ENCODE data around the gene COX4I1.

DNA sequence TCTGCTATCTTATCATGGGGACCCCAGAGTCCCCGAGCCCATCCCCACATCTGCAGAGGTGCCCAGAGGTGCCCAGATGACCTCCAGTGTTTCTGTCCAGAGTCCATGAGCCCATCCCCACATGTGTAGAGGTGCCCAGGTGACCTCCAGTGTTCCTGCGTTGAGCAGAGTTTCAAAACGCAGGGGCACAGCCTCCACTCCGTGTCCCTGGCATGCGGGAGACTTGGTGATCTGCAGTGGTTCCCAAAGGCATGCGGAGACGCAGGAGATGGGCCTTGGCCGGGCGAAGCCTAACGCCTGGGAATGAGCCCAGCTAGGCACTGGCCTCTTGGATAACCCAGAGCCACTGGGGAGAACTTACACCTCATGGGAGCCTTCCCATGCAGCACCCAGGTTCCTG, 41.3 kb downstream of the COX4I1 start:
- no peak for TF ChIP-seq POLR2A (IDR thresholded peaks at IDR 0.05)
- TF ChIP-seq, protein P1, sequence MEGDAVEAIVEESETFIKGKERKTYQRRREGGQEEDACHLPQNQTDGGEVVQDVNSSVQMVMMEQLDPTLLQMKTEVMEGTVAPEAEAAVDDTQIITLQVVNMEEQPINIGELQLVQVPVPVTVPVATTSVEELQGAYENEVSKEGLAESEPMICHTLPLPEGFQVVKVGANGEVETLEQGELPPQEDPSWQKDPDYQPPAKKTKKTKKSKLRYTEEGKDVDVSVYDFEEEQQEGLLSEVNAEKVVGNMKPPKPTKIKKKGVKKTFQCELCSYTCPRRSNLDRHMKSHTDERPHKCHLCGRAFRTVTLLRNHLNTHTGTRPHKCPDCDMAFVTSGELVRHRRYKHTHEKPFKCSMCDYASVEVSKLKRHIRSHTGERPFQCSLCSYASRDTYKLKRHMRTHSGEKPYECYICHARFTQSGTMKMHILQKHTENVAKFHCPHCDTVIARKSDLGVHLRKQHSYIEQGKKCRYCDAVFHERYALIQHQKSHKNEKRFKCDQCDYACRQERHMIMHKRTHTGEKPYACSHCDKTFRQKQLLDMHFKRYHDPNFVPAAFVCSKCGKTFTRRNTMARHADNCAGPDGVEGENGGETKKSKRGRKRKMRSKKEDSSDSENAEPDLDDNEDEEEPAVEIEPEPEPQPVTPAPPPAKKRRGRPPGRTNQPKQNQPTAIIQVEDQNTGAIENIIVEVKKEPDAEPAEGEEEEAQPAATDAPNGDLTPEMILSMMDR (IDR thresholded peaks at IDR 0.05) = no peak
